ENCODE results near the gene DRD5. TPM values are rescaled to one million over a fixed set of nuclear protein-coding genes. Genes with fewer than 3 reads are reported as not detected.
"Not testable (repeated sequence)": the region's sequence is repeated elsewhere in the genome, so short reads cannot be mapped to it uniquely, and the experiment has no call there.

The DRD5 gene
- total and polyA plus RNA-seq, 2 donors (not counting 3 experiments of a cell fraction or from before 2014, with no cell fraction given) = not detected

DNA sequence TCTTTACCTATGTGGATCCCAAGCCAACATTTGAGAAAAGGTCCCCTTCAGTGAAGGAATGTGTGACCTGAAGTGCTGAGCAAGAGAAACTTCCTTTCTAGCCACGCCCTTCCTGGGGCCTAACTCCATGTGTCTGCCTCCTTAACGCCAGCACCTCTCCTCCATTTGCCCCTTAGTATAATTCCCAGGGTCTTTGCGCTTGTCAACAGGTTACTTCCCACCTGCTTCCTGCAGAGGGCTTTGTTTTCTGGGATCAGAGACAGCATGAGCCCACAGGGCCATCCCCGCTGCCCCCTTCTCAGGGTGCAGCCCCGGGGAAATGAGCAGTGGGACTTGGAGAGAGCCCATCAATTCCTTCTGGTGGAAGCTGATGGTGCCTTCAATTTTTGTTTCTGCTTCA lies 45.9 kb upstream of the DRD5 start:
- Histone ChIP-seq H3K4me1 (ENCODE audit: control insufficient read depth, extremely low read depth, insufficient read depth, low read length) (no peaks in the 10 kb centered on the region), H3K4me2 (ENCODE audit: insufficient read depth, low read length) (no peak overlapping the region), H3K79me2 (ENCODE audit: control insufficient read depth, insufficient read depth, low read length) (no peaks in the 10 kb centered on the region), H3K9ac (replicated peaks; ENCODE audit: extremely low read depth, insufficient read depth, low read length) (no peak overlapping the region), H3K27ac (ENCODE audit: insufficient read depth, low read depth, low read length) (no peak overlapping the region), H3K27me3 (ENCODE audit: control insufficient read depth in 2 of 2, insufficient read depth in 2 of 2, low read length in 2 of 2) (no peaks in the 10 kb centered on the region), H4K20me1 (replicated peaks; ENCODE audit: control insufficient read depth, extremely low read depth, insufficient read depth, low read length) (no peaks in the 10 kb centered on the region), H3K9me3 (replicated peaks; ENCODE audit: control insufficient read depth, insufficient read depth, low read length) (no peaks in the 10 kb centered on the region), H3K36me3 (ENCODE audit: control insufficient read depth in 2 of 2, extremely low read depth in 1 of 2, insufficient read depth in 2 of 2, low read length in 2 of 2) (no peaks in the 10 kb centered on the region), H3K9me1 (replicated peaks; ENCODE audit: control insufficient read depth, extremely low read depth, insufficient read depth, low read length) (no peaks in the 10 kb centered on the region), H2AFZ (ENCODE audit: low read depth, low read length) (no peak overlapping the region), H3K4me3 (replicated peaks in 1 of 3; ENCODE audit: insufficient read depth in 1 of 3, low read depth in 1 of 3, low read length in 3 of 3) (no peak overlapping the region)
- FAIRE-seq = no peak
- dilution Hi-C loops (cut with MboI; ENCODE audit: extremely low pct_ligation_motif_present, low sequenced_read_pairs) = no loop called here
- no peak for TF ChIP-seq EZH2 (IDR thresholded peaks at IDR 0.05; ENCODE audit: borderline replicate concordance, low read depth, low read length, severe bottlenecking)
- no peak for TF ChIP-seq FOS (IDR thresholded peaks at IDR 0.05; ENCODE audit: borderline replicate concordance, insufficient read depth, low read length)
- no peak for TF ChIP-seq JUN (IDR thresholded peaks at IDR 0.05; ENCODE audit: borderline replicate concordance, insufficient read depth, insufficient read length, low read depth)
- no peak for TF ChIP-seq MYC (IDR thresholded peaks at IDR 0.05; ENCODE audit: low read depth, low read length)
- TF ChIP-seq POLR2A (IDR thresholded peaks at IDR 0.05; ENCODE audit: low read depth, low read length) = no peak
- no peak for TF ChIP-seq GATA2 (IDR thresholded peaks at IDR 0.05; ENCODE audit: insufficient read depth, insufficient read length, low read depth, low read length)
- TF ChIP-seq POLR2AphosphoS5 (IDR thresholded peaks at IDR 0.05; ENCODE audit: insufficient read depth, low read depth, low read length) = no peak
- TF ChIP-seq, protein P1, sequence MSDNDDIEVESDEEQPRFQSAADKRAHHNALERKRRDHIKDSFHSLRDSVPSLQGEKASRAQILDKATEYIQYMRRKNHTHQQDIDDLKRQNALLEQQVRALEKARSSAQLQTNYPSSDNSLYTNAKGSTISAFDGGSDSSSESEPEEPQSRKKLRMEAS (IDR thresholded peaks at IDR 0.05; ENCODE audit: insufficient read depth, insufficient read length) = no peak
- TF ChIP-seq CTCF (IDR thresholded peaks at IDR 0.05; ENCODE audit: extremely low read depth in 1 of 2, insufficient read depth in 1 of 2, low read depth in 1 of 2, low read length in 2 of 2) = no peak
- intact Hi-C loops (cut with micrococcal nuclease) = no loop called here
- ChIA-PET POLR2A (no interaction called here), CTCF (no interaction called here)
- no peak for DNase-seq (ENCODE audit: low read depth, low spot score)
- no TSS peak for BruUV-seq (replicated peaks)

DNA sequence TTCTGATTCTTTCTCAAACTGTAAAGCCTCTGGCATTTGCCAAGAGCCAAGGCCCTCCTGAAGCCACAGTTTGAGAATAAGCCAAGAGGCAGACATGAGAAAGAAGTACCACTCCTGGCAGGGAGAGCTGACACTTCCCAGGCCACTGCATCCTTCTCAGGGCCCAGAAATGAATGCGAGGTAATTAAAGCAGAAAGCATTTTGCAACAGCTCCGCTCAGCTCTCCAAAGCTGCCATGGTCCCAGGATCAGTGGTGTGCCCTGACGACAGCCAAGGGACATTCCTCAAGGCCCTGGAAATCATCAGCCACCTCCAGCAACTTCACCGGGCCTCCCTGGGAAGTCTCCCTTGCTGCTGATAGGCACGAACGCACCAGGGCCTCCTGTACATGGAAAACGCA lies 44.2 kb upstream of the DRD5 start:
- POLR2A ChIA-PET; H3K4me2 ChIP-seq (ENCODE audit: insufficient read depth, low read length); intact Hi-C loops (cut with micrococcal nuclease); H3K79me2 ChIP-seq (ENCODE audit: control insufficient read depth, insufficient read depth, low read length); DNase-seq (ENCODE audit: low read depth, low spot score); FAIRE-seq; dilution Hi-C loops (cut with MboI; ENCODE audit: extremely low pct_ligation_motif_present, low sequenced_read_pairs); BruUV-seq (replicated peaks); H3K36me3 ChIP-seq (ENCODE audit: control insufficient read depth in 2 of 2, extremely low read depth in 1 of 2, insufficient read depth in 2 of 2, low read length in 2 of 2); H3K4me1 ChIP-seq (ENCODE audit: control insufficient read depth, extremely low read depth, insufficient read depth, low read length); H3K27ac ChIP-seq (ENCODE audit: insufficient read depth, low read depth, low read length); H3K4me3 ChIP-seq (replicated peaks in 1 of 3; ENCODE audit: insufficient read depth in 1 of 3, low read depth in 1 of 3, low read length in 3 of 3); H3K27me3 ChIP-seq (ENCODE audit: control insufficient read depth in 2 of 2, insufficient read depth in 2 of 2, low read length in 2 of 2); H2AFZ ChIP-seq (ENCODE audit: low read depth, low read length); CTCF ChIA-PET; H3K9ac ChIP-seq (replicated peaks; ENCODE audit: extremely low read depth, insufficient read depth, low read length); H3K9me3 ChIP-seq (replicated peaks; ENCODE audit: control insufficient read depth, insufficient read depth, low read length); H4K20me1 ChIP-seq (replicated peaks; ENCODE audit: control insufficient read depth, extremely low read depth, insufficient read depth, low read length); H3K9me1 ChIP-seq (replicated peaks; ENCODE audit: control insufficient read depth, extremely low read depth, insufficient read depth, low read length): not testable (repeated sequence)

GRCh38 chr4:9743789-9744188 lies 37.6 kb upstream of the DRD5 start:
- H3K9ac ChIP-seq (replicated peaks; ENCODE audit: extremely low read depth, insufficient read depth, low read length); H4K20me1 ChIP-seq (replicated peaks; ENCODE audit: control insufficient read depth, extremely low read depth, insufficient read depth, low read length); intact Hi-C loops (cut with micrococcal nuclease); H3K9me3 ChIP-seq (replicated peaks; ENCODE audit: control insufficient read depth, insufficient read depth, low read length); H3K79me2 ChIP-seq (ENCODE audit: control insufficient read depth, insufficient read depth, low read length); H3K27me3 ChIP-seq (ENCODE audit: control insufficient read depth in 2 of 2, insufficient read depth in 2 of 2, low read length in 2 of 2); H3K4me1 ChIP-seq (ENCODE audit: control insufficient read depth, extremely low read depth, insufficient read depth, low read length); FAIRE-seq; H2AFZ ChIP-seq (ENCODE audit: low read depth, low read length); H3K9me1 ChIP-seq (replicated peaks; ENCODE audit: control insufficient read depth, extremely low read depth, insufficient read depth, low read length); dilution Hi-C loops (cut with MboI; ENCODE audit: extremely low pct_ligation_motif_present, low sequenced_read_pairs); H3K27ac ChIP-seq (ENCODE audit: insufficient read depth, low read depth, low read length); H3K36me3 ChIP-seq (ENCODE audit: control insufficient read depth in 2 of 2, extremely low read depth in 1 of 2, insufficient read depth in 2 of 2, low read length in 2 of 2); BruUV-seq (replicated peaks); DNase-seq (ENCODE audit: low read depth, low spot score); H3K4me3 ChIP-seq (replicated peaks in 1 of 3; ENCODE audit: insufficient read depth in 1 of 3, low read depth in 1 of 3, low read length in 3 of 3); CTCF ChIA-PET; POLR2A ChIA-PET; H3K4me2 ChIP-seq (ENCODE audit: insufficient read depth, low read length): not testable (repeated sequence)

Data from endothelial cell of umbilical vein (primary cell).